NCI-H2107 treated with DMSO at 0.1 percent for 48 hours (cell line): ENCODE results near the gene IGFLR1.
A peak's percentile ranks its signal among the peaks of the same experiment; 100 is the strongest.
"Not testable (repeated sequence)": the region's sequence is repeated elsewhere in the genome, so short reads cannot be mapped to it uniquely, and the experiment has no call there.

Source experiments
- DNase-seq: peaks from one replicate; lab custom pipeline; 2025; ENCODE audit not compliant: unreplicated experiment; lab: John Stamatoyannopoulos, UW

The IGFLR1 gene

GRCh38 chr19:35777086-35777841, 35.0 kb upstream of the IGFLR1 start:
- DNase-seq: no peak

- no peak for DNase-seq
Observed at GRCh38 chr19:35776102-35776788, 34.0 kb upstream of the IGFLR1 start.

DNA sequence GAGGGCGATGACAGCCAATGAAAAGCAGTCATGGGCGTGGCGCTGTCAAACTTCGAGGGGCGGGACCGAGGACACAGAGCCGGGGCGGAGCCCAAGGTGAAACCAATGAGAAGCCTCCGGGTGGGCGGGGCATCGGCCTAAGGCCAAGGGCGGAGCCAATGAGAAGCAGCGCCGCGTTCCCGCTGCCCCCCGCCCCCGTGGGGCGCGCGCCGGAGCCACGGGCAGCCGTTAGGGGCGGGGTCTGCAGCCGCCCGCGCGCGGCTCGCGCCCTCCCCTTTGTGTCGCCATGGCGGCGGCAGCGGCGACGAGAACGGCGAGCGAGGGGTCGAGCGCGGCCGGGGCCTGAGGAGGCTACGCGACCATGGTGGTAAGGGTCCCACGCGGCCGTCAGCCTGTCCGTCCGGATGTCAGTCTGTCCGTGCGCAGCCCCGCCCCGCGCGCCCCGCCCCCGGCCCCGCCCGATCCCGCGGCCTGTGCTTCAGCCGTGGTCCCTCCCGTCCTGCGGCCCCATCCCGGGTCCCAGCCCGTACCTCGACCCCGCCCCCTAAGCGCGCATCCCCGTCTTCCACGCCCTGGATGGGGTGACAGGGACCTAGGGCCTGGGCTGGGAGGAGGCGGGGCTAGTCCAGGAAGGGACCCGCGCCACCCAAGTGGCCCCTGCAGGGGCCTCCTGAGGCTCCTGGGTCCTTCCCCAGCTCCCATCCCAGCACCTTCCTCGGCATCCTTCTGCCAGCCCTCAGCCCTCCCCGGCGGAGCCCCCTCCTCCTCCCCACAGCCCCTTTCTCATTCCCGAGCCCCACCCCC, 33.2 kb upstream of the IGFLR1 start, which contains the start of gene ARHGAP33:
TSS of gene ARHGAP33 (plus strand) at position 267 of the 804 bp plus-strand sequence. CDS start at position 362, 95 bp downstream.
- peak; percentile 93 for DNase-seq

DNA sequence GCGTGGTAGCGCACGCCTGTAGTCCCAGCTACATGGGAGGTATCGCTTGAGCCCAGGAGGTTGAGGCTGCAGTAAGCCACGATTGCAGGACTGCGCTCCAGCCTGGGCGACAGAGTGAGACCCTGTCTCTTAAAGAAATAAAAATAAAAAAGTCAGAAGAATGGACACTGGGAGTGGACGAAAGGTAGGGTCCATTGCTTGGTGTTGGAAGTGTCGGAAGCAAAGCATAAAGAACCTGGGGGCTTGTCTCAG, 32.7 kb upstream of the IGFLR1 start:
- DNase-seq: no peak

- DNase-seq: no peak
Observed at GRCh38 chr19:35774274-35775045, 32.2 kb upstream of the IGFLR1 start.

DNA sequence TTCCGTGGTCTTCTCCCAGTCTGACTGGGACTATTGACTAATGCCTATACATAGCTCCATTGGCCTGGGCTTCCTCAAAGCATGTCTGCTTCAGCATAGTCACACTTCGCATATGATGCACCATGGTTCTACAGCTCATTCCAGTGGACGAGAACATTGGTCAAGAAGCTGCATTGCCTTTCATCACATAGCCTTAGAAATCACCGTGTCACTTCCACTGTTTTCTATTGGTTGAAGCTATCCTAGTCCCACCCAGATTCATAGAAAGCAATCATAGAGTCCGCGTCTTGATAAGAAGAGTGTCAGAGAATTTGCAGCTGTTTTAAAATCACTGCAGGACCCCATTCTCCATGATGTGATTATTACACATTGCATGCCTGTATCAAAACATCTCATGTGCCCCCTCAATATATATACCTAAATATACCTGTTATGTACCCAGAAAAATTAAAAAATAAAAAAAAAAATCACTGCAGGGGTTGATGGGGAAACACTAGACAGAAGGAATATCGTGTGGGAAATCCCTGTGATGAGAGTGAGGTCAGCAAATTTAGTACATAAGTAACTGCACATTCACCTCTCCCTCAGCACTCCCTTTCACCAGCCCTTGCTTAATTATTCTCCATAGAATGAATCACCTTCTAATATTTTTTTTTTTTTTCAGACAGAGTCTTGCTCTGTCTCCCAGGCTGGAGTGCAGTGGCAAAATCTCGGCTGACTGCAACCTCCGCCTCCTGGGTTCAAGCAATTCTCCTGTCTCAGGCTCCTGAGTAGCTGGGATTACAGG, 31.0 kb upstream of the IGFLR1 start:
- DNase-seq: no peak

DNA sequence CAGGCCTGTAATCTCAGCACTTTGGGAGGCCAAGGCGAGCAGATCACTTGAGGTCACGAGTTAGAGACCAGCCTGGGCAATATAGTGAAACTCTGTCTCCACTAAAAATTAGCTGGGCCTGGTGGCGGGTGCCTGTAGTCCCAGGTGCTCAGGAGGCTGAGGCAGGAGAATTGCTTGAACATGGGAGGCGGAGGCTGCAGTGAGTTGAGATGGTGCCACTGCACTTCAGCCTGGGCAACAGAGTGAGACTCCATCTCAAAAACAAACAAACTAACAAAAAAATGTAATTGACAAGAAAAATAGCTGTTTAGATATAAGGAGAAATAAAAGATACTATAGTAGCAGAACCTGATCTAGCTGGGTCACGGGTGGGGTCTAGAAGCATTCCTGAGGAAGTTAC, 30.1 kb upstream of the IGFLR1 start:
- DNase-seq: not testable (repeated sequence)

- DNase-seq: no peak
Observed at GRCh38 chr19:35768082-35768421, 25.8 kb upstream of the IGFLR1 start.

DNA sequence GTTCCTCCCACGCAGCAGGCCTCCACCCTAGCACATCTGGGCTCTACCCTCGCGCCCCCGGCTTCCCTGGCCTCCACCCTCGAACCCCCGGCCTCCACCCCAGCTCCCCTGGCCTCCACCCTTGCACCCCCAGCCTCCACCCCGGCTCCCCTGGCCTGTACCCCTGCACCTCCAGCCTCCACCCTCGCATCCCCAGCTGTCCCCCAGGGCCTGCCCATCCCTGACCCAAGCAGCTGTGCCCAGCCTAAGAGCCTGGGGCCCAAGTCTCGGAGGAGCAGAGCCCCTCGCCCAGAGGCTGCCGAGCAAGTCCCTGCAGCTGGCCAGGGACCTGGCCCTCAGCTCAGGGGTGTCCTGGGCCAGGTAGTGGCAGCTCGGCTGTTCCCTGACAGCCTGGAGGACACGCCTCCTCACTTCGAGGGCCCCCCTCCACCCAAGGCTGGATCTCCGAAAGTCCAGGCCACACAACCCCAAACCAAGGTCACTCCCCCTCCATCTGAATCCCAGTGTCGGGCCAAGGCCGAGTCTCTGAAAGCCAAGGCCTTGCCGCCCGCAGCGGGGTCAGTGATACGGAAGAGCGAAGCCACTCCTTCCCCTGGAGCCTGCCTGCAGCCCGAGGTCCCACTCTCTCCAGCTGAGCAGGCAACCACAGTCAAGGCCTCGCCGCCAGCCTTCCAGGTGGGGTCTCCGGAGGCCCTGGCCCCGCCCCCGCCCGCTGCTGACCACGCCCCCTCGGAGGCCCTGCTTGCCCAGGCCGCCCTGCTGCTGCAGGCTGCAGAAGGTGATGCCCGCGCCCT, 25.2 kb upstream of the IGFLR1 start:
- DNase-seq: no peak

DNA sequence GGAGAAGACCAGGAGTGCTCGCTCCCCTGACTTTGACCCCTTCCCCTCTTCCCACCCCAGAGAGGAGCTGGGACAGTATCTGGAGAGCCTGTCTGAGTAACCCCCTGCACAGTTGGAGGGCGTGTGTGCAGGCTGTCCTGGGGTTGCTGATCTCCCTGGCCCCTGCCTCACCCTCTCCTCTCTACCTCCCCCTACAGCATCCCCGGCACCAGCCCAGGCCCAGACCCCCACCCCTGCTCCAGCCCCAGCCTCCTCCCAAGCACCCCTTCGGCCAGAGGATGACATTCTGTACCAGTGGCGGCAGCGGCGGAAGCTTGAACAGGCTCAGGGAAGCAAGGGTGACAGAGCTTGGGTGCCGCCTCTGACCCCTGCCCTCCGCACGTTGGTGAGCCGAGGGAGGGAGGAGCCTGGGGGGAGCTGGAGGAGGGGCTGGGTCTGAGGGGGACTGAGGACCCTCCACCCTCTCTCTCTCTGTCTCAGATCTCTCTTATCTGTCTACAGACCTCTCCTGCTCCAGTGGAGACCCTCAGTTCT, 24.4 kb upstream of the IGFLR1 start:
- no peak for DNase-seq

DNA sequence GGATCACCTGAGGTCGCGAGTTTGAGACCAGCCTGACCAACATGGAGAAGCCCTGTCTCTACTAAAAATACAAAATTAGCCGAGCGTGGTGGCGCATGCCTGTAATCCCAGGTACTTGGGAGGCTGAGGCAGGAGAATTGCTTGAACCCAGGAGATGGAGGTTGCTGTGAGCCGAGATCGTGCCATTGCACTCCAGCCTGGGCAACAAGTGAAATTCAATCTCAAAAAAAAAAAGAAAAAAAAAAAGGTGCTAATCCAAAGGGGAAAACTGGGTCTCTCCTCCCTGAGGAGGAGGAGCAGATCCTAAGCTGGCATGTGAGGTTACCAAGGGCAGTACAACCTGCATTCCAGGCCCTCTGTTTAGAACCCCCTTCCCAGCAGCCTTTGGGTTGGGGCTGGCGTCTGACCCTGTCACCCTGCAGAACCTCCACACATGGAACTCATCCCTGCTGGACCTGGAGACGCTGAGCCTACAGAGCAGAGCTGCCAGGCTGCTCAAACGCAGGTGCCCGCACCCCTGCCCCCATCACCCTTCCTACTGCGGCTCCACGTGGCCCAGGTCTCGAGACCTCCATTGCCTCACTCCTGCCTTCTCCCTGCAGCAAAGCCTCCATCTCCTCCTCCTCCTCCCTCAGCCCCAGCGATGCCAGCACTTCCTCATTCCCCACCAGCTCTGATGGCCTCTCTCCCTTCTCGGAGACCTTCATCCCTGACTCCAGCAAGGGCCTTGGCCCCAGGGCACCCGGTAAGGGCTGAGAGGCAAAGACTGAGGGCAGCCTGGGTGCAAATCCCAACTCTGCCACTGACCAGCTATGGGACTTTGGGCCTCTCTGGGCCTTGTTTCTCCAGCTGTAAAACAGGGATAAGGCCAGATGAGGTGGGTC, 22.4 kb upstream of the IGFLR1 start:
- DNase-seq: no peak

- DNase-seq: no peak
Observed at GRCh38 chr19:35760711-35761349, 18.6 kb upstream of the IGFLR1 start.

DNA sequence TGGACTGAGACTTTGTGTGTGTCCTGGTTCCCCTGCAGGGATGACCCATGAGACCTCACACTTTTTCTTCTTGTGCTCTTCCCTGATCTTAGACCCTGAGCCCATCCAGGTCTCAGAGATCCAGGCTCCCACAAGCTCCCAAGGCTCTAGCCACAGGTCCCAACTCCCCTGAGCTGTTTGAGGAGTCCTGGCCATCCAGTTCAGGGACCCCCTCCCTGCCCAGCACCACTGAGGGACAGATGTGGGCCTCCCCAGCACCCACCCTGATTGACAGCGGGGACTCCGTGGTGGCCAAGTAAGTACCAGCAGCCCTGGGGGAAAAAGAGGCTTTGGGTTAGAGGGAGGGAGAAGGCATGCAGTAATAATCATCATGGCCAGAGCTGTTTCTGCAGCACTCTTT, 17.4 kb upstream of the IGFLR1 start:
- no peak for DNase-seq

DNA sequence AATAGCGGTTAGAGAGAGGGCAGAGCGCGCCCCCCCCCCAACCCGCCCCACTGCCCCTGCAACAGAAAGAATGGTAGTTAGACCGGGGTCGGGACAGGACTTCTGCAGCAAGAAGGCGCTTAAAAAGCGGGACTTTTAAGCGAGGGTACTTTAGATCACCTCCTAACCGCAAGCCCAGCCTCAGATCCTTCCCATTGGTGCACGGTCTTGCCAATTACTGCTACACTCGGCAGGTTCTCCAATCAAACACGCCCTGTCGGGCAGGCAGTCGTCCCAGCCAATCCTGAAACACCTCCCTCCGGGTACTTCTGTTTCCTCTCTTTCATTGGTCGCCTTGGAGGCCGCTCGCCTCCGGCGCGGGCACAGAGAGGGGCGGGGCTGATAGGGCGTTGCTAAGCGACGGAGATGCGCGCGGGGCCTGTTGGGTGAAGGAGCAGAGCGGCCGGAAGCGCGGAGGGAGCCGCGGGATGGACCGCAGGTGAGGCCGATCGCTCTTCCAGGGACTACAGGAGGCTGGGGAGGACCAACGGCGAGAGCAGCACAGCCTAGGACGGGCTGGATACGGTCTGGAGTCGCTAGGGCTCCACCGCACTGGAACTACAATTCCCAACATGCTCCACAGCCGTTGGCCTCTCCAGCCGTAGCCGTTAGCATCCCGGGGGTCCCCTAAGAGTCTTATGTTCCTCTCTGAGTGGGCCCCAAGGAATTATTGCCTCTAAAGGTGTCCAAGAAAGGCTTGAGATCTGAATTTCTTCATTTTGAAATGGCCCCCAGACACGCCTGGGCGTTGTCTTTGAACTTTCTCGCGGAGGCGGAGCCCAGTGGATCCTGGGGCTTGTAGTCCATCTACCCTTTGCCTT, 15.7 kb upstream of the IGFLR1 start, which contains the start of gene PROSER3:
TSS of gene PROSER3 (plus strand) at position 428 of the 860 bp plus-strand sequence. CDS start at position 468, 40 bp downstream.
- peak; percentile 98 for DNase-seq

DNA sequence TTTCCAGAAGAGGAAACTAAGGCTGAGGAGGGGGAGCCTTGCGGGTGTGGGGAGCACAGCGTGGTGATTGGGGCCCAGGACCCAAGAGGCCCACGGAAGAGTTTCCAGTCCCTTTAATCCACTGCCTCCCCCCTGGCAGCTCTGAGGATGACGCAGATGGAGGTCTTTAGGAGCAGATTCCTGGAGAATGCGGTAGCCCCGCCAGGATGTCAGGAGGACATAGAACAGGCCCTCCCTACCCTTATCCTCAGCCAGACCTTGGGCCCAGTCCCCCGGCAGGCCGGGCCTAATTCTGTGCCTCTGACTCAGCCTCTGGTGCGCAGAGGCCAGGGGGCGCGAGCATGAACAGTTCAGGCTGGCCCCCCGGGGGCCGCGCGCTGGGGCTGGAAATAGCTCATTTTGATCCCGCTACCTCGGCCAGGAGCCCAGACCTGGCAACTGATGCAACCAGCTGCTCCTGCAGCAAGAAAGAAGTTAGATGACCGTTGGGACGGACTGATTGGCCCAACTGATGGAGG, 15.0 kb upstream of the IGFLR1 start:
- DNase-seq: no peak

DNA sequence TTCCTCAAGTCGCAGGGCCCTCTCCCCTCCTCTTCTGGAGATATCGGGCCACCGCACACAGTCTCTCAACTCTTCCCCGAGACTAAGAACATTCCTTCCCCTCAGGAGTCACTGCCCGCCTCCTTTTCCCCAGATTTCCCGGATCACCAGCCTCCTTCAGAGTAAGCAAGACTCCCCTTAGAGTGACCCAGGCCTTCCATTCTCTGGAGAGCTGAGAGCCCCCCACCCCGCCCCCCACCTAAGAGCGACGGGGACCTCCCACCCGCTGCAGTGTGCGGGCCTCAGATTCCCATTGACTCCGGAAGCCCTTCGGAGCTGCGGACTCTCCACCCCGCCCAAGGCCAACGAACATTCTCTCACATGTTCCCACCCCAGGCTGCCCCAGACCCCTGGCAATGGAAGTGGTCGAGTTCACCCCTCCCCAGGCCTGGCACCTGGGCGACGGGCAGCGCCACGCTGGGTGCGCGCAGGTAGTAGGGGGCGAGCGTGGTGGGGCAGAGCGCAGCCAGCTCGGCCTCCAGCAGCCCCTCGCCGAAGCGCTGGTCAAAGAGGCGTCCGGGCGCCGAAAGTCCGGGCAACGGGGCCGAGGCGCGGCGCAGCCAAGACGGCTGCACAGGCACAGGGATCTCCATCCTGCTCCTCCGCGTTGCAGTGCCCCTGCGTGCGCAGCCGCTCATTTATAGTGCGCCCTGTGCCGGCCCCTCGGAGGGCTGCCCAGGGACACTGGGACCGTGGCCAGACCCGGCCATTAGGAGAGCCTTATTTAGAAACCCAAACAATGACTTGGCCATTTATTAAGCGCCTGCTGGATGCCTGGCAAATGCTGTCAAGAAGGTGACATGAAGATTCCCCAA, 14.4 kb upstream of the IGFLR1 start, which contains the start of gene HSPB6:
TSS of gene HSPB6 (minus strand) at position 653 of the 854 bp plus-strand sequence. CDS start at position 632, 21 bp downstream.
- no peak for DNase-seq
